Stimulated activated CD4-positive, alpha-beta T cell treated with anti-CD3 and anti-CD28 coated beads, Interleukin-4, amount 100 ng/mL, for 24 hours (primary cell): Measurements from ENCODE around the gene DISC1.
"Not testable (repeated sequence)": the region's sequence is repeated elsewhere in the genome, so short reads cannot be mapped to it uniquely, and the experiment has no call there.

Experiments
- DNase-seq: peaks from one replicate; pipeline ENCODE4 v3.0.0-alpha.2; 2020

The DISC1 gene

DNA sequence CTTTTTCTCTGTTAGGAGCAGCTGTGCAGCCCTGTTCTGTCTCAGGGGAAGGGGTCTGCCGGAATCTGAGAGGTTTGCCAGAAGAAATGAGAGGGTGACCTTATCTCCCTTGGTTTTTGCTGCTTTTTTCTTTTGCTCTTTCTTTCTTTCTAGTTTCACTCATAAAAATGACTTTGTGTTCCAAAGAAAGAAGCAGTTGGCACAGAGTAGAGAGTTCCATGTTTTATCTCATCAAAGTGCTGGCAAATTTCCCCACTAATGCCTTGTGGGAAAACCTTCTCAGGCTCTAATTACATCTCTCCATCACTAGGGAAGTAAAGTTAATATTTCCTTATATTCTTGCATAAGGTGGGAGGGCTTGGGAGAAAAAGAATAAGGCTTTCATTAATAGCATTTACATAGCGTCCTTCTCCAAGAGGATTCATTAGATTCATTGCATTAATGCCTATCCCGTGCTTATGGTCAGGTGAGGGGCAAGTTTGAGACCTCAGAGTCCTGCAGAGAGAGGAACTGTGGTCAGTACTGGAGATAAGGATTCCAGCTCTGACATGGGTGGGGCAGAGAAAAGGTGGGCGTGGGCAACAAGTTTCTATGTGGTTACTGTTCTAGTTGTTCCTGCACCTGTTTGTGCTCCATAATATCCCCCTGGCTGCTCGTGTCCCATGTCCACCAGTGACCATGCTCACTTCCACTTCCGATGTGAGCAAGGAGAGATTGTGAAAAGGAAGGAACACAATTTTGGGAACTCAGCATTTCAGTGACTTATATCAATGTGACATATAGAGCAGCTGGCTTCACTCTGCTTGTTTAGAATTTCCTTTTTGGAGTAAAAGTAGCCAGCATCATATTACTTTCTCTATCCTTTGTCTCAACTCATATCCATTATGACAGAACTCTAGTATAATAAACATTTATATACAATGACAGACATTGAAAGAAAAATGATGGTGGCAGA lies 79.5 kb downstream of the DISC1 start:
- DNase-seq, result no peak

DNA sequence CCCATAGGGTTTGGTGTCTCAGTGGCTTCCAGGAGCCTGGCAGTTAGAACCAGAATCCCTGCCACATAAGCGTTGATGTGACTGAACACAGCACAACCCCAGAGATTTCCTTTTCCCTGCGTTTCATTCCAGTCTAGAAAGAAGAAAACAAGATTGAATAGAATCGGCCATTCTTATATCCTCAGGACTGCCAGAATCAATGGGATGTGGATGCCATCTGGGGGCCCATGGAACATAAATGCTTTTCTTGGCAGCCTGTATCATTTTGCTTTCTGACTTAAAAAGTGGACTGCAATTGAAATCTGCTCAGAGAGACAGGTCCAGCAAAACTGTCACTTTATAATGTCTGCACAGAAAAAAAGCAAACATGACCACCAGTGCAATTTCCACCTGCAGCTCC lies 80.3 kb downstream of the DISC1 start:
- DNase-seq, result no peak

DNA sequence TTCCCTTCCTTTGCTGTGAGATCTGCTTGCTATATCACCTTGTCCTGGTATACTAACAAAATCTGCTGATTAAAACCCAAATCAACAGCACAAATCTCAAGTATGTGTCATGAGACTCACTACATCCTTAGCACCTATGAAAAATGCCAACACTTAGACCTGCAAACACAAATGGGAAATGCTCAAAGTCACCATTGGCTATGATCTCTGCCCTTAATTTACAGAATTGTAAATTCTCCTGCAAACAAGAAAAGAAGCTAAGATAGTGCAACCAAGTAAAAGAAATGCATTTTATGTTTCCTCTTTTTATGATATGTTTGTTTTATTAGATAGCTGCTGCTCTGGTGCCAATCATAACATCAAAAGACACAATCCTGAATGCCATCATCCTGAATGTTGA lies 80.8 kb downstream of the DISC1 start:
- DNase-seq, result no peak

DNA sequence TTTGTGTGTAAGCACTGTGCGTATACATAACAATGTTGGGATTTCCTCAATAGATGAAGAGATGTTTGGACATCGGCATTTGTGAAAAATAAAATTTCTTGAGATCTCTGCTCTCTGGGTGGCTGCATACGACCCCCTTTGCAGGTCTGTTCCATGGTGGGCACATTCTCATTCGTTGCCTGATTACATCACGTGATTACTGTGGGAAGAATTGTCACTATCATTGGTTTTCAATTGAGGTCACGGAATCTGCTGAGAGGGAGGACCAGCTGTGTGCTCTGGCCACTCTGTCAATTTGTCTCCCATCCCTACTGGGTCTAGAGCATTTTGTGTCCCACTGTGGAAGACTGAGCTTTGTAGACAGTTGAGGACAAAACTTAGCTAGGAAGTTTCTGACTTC lies 81.8 kb downstream of the DISC1 start:
- DNase-seq, result no peak

DNA sequence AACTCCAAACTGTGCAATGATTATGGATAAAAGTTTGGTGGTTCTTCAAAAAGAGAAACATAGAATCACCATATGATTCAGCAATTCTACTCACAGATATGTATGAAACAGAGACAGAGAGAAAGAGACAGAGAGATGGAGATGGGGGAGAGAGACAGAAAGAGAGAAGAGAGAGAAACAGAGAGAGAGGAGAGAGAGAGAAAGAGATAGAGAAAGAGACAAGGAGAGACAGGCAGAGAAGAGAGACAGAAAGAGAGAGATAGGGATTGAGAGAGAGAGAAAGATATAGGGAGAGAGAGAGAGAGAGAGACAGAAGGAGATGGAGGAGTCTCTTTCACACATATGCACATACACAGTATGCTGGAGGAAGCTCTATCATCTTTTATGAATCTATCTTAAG lies 87.8 kb downstream of the DISC1 start:
- no peak for DNase-seq

DNA sequence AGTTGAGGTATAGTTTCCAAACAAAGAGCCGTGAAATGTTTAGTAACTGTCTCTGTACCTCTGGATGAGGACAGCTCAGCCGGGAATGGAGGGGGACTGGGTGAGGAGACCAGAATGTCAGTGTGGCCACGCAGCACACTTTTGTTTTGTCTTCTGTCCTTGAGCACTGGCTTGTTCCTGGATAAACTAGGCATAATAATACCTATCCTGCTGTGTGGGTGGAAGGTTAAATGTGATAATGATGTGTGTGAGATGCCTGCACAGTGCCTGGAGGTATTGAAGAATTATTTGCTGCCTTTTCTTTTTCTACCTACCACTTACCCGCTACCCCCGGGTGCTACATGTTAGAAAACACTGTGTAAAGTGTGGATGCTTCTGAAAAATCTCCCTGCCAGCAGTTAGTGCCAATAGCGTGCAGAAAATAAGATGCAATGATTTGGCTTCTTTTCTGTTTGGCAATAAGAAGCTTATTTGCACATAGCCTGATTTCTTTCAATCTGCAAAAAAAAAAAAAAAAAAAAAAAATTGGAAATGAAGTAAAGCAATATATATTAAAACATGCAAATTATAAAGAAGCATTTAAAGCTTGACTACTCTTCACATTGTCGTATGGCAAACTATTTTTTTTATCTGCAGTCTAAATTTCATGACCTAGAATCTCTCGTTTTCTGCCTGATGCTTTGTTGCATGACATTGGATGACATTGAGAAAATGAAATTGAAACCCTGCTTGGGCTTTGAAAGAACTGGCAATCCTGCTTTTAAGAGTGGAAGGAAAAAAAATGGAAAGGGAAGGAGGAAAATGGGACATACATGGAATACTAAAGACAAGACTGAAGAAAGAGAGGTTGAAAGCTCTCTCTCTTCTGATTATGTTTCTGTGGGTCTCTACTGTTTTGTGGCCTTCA lies 89.5 kb downstream of the DISC1 start:
- no peak for DNase-seq

DNA sequence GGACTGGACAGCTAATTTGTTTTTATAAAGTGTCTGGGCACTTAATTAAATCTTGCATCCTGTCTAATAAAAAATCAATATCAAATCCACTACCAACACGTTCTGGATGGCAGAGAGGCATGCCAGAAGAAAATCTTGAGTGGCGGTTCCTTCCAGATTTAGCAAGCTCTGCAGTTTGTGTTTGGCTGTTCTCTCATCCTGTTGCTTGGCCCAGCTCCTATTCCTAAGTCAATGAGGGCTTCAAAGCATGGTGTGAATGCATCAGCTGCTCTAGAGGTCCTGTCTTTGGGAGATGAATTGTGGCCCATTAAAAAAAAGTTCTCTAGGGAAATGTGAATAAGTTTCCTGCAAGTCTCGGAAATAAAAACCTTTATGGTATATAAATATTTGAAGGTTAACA lies 90.3 kb downstream of the DISC1 start:
- DNase-seq, result no peak

DNA sequence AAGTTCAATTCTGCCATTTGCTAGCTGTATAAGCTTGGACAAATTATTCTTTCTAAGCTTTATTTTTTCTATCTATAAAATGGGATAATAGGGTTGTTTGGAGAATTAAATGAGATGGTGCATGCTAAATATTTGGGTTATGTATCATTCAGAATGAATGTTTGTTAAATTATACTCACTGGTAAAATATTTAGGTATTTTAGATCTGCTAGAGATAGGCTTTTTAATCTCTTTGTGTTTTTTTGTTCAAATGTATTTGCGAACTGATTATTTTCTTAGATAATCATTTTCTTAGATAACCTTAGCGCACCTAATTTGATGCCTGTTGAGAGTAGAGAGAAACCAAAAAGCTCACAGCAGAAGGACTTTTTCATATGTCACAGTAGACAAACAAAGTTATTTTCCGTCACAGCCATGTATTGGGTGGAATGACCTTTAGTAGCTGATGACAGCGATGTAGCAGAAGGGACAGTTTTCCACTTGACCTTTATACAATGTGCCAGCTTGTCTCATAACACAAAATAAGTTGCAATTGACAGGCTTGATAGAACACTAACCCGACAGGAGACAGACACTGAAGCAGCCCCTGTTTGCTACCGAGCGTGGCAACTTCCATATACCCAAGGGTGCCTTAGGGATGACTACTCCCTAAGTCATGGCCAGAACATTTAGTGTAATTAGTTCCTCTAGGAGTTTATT lies 93.0 kb downstream of the DISC1 start:
- DNase-seq, result no peak

DNA sequence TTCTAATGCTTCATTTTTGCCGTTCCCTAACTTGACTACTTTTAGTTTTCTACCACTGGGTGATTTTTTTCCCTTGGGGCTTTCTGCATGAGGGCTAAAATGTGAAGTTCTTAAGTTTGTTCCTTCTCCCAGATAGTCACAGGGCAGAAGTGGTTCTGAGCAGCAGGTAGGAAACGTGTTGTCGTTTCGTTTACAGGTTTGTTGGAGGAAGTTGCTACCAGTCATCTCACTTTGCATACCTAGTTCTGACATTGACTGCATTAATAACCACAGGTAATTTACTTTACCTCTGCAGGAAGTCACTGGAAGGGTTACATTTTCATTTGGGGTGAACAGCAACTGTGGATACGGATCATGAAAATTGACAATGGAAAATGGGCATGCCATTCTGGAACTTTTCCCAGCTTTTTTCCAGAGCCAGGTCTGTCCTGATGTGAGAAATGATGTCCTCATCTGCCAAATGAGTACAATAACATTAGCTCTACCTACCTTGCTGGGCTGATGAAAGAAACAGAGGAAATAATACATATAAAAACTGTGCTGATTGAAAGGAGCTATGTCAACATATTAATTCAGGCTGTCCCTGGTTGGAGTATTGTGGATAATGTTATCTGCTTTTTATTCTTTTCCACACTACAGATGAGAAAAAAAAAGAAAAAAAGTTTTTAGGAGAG lies 94.2 kb downstream of the DISC1 start:
- no peak for DNase-seq

DNA sequence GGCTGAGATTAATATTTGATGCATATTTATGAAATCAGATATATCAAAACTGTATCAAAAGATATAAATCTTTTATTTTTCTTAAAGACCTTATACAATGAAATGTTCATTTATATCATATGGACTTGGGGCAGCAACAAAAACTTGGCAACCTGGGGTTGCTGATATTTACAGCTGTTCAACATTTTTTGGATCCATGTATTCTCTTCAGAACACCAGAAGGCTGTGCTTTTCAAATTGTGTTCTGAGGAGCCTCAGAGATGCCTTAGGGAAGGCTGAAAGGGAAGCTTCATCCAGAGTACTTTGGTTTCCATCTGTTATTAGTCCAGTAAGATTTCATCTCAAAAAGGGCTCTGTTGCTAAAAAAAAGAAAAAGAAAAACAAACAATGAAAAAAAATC lies 94.8 kb downstream of the DISC1 start:
- no peak for DNase-seq

DNA sequence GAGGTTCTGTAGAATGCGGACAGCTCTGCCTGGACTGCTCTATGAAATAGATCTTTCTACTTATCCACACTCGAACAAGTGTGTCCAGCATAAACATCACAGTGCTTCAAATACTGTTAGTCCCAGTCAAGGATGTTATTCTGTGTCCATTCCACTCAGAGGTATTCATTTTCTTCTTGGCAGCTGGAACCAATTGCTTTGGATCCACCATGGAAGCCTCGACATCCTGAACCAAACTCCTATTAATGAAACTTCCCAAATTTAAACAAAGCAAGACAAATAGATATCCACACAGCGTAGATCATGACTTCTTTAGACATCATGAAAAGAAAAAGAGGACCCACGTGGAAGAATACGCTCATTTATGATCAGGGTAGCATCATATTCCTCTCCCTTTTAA lies 95.8 kb downstream of the DISC1 start:
- no peak for DNase-seq

DNA sequence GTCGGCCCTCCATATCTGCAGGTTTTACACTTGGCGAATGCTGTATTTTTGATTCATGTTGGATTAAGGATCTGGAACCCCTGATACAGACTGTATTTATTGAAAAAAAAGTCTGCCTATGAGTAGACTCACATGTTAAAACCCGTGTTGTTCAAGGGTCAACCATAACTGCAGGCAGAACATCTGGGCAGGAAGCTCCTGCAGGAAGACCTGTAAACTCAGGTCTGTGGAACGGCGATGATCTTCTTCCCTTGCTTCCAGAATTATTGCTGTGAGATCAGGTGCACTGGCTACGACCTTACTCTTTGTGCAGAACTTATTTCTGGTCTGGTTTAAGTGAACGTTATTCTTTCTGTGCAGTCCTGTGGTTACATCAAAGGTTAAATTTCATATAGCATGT lies 96.6 kb downstream of the DISC1 start:
- DNase-seq, result no peak

DNA sequence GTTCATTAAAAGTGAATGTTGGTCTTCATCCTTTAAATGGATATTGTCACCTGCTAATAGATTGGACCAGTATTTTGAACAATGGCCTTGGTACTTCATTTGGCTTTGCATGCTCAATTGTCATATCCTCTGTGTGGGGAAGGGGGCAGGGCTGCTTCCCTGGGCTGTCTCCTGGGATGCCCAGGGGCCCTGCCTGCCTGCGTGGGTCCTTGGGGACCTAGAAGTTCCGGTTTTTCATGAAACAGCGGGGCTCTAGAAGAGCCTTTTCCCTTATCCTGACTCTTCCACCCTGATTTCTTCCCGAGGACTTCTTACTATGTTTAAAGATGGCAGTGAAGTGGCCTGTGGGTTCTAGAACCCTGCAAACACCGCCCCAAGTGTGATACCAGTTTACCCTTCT lies 97.5 kb downstream of the DISC1 start:
- DNase-seq, result no peak

DNA sequence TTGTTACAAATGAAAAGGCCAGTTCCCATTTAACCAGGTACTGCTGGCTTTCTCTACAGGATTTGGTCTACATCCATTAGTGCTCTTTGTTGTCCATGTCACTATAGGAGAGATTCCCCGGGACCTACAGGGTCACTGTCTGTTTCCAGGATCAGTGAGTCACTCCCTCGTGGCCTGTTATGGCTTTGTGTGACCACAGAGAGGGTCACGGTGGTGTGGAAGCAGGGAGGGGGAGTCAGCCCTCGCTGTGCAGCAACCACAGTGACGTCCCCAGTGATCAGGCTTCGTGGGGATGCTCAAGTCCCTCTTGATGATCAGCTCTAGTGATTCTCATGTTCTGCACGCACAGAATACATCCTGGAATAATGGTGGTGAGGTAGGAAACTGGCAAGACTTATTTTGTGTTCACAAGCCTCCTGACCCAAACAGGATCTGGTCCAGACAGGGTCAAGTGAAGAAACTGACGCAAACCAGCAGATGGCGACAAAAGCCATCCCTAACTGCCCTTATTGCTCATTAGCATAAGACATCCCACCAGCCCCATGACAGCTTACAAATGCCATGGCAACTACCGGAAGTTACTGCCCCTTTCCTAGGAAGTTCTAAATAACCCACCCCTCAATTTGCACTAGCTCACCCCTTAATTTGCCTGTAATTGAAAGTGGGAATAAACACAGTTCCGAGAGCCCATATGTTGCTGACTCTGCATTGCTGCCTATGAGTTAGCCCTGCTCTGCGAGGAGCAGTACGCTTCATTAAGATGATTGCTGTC lies 98.5 kb downstream of the DISC1 start:
- no peak for DNase-seq

DNA sequence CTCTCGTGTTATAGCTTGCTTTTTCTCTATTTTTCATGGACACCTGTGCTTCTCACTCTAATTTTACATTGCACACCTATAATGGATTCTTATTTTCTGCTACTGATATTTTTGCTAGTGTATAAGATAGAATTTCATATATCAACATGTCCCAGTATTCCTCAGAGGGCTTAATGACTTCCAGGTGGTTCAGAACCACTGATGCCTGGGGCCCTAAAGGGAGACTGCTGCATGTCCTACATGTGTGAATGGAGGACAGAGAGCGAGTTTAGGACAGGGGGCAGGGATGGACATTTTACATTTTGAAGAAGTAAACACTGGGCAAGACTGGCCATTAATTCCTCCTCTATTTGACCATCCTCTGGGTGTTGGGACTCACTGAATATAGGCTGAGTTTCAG lies 100.6 kb downstream of the DISC1 start:
- no peak for DNase-seq

DNA sequence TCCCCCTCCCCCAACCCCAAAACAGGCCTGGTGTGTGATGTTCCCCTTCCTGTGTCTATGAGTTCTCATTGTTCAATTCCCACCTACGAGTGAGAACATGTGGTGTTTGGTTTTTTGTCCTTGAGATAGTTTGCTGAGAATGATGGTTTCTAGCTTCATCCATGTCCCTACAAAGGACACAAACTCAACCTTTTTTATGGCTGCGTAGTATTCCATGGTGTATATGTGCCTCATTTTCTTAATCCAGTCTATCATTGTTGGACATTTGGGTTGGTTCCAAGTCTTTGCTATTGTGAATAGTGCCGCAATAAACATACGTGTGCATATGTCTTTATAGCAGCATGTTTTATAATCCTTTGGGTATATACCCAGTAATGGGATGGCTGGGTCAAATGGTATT lies 102.4 kb downstream of the DISC1 start:
- not testable (repeated sequence) for DNase-seq

DNA sequence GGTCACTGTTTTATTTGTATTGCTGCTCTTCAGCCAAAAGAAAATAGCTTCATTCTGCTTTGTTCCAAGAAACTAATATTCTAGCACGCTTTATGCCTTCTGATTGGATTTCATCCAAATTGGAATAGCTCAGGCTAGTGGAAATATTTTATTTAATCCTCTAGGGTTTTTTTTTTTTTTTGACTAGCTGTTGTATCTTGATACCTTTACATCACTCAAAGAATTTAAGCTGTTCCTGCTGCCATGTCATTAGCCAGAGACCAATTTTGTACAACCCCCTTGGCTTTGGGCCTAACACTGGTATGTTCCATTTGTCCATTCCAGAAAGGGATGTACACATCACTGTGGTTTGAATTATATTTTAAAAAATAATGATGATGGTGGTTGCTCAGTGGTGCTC lies 103.0 kb downstream of the DISC1 start:
- DNase-seq, result no peak

DNA sequence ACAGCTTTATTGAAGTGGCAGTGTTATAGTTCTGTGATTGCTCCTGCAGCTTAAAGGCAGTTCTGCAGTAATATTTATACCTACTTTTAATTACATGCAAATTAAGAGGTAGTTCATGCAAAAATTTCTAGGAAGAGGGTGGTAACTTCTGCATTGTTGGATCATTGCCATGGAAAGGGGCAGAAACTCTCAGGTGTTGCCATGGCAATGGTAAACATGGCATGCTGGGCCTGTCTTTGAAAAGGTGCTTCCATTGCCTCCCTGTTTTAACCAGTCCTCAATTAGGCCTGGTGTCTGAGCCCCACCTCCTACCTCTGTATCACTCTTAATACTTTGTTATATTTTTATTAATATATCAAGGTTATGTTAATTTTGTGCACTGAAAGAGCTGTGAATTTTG lies 104.7 kb downstream of the DISC1 start:
- no peak for DNase-seq

DNA sequence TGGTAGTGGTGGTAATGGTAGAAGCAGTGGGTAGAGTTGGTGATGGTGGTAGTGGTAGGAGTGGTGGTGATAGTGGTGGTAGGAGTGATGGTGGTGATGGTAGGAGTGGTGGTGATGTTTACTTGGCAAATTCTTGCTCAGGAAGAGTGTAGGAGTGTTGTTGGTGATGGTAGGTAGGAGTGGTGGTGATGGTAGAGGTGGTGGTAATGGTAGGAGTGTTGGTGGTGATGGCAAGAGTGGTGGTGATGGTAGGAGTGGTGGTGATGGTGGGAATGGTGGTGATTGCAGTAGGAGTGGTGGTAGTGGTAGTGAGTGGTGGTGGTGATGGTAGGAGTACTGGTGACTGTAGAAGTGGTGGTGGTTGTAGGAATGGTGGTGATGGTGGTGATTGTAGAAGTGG lies 106.5 kb downstream of the DISC1 start:
- DNase-seq, result no peak

DNA sequence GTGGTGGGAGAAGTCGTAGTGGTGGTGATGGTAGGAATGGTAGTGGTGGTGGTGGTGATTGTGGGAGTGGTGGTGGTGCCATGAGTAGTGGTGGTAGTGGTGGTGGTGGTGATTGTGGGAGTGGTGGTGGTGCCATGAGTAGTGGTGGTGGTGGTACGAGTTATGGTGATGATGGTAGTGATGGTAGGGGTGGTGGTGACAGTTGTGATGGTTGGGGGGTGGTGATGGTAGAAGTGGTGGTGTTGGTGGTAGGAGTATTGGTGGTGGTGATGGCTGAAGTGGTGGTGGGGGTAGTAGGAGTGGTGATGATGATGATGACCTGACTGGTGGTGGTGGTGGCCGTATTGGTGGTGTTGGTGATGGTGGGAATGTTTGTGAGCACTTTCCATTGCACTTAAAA lies 107.1 kb downstream of the DISC1 start:
- DNase-seq, result no peak

DNA sequence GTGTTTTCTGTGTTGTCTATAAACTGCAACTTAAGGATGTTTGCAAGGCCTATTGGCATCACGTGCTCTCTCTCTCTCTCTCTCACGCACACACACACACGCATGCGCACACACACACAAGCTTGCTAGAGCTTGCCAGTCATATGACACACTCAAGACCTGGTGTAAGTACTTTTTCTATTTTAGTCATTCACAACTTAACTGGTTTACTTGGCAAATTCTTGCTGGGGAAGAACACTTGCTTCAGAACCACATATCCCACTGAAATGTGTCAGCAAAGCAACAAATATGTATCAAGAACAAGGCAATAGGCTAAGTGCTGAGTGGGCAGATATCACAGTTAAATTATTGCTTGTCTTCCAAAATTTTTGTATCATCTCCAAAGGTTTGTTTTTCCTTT lies 107.8 kb downstream of the DISC1 start:
- DNase-seq, result no peak

DNA sequence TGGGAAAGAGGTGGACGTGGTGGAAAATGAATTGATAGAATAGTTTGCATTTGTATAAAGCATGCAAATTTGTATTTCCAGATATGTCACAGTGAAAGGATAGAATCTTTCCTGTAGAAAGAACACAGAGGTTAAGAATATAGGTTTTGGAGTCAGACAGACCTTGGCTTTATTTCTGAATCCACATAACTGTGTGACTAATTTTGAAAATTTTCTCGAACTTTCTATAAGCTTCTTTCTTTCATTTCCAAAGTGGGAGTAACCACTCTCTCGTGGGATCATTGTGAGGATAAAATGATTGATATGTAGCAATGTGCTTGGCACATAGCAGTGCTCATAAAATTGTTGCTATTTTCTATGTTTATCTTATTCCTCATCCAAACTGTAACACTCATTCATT lies 108.8 kb downstream of the DISC1 start:
- DNase-seq, result no peak
